Endometrium (tissue), 2 donors: Measurements from ENCODE around the gene RNASE13.

Experiments used
- FAIRE-seq: peaks from 2 replicates; lab custom pipeline; 2012; peaks lifted over from hg19 to GRCh38; lab: Jason Lieb, UNC
- donor health status: control.
- donor health status: control.

RNASE13 gene

DNA sequence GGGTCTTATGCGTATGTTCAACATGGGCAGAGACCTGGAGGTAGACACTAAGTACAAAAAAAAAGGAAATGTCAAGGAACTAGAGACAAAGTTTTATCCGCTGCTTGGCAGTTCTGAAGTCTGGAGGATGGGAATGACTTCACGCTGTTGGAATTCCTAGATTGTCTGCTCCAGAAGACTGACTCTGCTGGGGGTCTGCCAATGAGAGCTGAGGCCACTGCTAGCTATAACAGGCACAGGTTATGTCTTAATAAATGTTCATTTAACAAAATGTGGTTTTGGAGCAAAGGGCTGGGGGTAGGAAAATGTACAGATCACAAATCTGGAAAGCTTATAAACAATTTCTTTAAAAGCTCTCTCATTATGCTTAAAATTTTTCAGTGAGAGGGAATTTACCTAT is 28.9 kb upstream of the RNASE13 start:
- no peak for FAIRE-seq

DNA sequence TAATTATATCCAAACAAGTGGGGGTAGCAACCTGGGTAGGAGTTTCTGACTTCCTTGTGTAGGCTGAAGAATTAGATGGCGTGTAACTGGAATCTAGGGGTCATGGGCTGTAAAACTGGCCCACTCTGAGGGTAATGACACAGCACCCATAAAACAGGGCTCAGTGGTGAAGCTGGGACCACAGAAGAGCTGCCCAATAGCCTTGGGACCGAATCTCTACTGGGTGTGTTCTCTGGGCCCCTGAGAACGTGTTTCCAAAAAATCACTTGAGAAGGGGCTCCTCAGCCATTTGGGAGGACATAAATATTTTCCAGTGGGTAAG is 26.7 kb upstream of the RNASE13 start:
- no peak for FAIRE-seq

GRCh38 chr14:21060614-21061346 is 26.2 kb upstream of the RNASE13 start:
- FAIRE-seq = no peak

GRCh38 chr14:21059842-21060613 is 25.4 kb upstream of the RNASE13 start:
- no peak for FAIRE-seq

DNA sequence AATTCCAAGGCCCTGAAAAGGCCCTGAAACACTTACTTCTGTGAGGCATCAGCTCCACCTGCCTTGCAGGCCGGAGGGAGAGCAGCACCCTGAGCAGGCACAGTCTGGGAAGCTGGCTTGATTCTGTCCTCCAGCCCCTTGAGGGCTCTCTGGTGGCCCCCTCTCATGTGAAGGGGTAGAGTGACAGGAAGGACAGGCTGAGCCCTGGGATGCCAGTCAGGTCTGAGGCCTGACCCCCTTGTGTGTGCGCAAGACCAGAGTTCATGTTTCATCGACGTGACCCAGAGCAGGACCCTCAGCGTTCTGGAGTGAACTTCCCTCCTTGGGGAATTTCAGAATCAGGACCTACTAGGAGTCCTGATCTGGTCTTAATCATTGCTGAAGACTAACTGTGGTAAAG is 24.3 kb upstream of the RNASE13 start:
- FAIRE-seq = no peak

- FAIRE-seq = no peak
These were observed 23.4 kb upstream of the RNASE13 start, which contains the start of gene RNASE8 for GRCh38 chr14:21057803-21058675. Gene RNASE8, plus strand, starts transcription at chr14:21057822. Its CDS starts 71 bp downstream, at chr14:21057893.

GRCh38 chr14:21056520-21057163 is 22.0 kb upstream of the RNASE13 start:
- no peak for FAIRE-seq

DNA sequence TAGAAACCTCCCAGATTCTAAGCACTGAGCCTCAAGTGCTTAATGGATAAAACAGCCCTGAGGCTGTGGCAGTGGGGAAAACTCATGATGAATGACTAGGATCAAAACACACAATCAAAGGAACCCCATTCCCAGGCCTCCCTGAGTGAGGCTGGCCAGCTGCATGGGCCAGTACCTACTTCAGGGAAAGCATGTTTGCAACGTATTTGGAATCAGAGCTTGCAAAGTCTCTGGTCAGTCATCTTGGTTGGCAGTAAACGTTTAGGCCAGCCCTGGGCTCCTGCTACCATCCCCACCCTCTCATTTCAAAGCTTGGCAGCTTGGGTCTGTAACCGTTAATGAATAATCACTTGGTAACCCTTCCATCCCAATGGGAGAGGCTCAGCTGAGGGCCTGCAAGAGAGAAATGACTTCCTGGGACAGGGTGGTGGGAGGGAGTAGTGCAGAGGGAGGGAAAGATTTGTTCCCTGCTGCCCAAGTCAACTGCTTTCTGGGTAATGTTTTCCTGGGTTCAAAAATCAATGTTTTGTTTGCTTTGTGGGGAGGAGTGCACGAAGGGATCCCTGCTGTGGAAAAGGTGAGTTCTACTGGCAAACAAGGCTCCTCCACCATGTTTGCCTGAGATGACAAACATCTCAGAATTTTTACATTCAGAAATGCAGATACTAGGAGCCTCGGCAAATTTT is 21.0 kb upstream of the RNASE13 start:
- FAIRE-seq = no peak

GRCh38 chr14:21054768-21055145 is 20.1 kb upstream of the RNASE13 start:
- no peak for FAIRE-seq

- no peak for FAIRE-seq
These were observed 19.6 kb upstream of the RNASE13 start for GRCh38 chr14:21054123-21054767.

GRCh38 chr14:21053184-21054122 is 18.8 kb upstream of the RNASE13 start:
- no peak for FAIRE-seq

- no peak for FAIRE-seq
These were observed 16.0 kb upstream of the RNASE13 start for GRCh38 chr14:21050597-21050996.

- no peak for FAIRE-seq
These were observed 14.7 kb upstream of the RNASE13 start for GRCh38 chr14:21049271-21049673.

GRCh38 chr14:21048638-21049037 is 14.0 kb upstream of the RNASE13 start:
- FAIRE-seq = no peak

DNA sequence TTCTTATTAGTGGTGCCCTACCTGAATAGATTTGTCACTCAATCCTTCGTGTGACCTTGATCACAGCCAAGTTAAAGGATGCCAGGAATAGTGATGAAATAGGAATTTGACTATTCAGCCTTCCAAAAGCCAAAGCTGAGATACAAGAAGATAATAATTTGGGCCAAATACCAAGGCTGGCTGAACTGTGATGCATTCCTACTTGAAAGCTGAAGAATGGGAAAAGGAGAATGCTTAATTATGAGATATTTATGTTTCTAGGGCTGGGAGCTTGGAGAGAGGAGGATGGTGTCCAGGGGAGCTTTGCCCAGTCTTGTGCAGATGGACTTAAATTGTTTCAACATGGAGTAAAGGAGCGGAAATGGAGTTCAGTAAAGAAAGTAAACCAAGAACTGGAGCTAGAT is 12.8 kb upstream of the RNASE13 start:
- FAIRE-seq = no peak

- no peak for FAIRE-seq
These were observed 9.5 kb upstream of the RNASE13 start for GRCh38 chr14:21043974-21044618.

DNA sequence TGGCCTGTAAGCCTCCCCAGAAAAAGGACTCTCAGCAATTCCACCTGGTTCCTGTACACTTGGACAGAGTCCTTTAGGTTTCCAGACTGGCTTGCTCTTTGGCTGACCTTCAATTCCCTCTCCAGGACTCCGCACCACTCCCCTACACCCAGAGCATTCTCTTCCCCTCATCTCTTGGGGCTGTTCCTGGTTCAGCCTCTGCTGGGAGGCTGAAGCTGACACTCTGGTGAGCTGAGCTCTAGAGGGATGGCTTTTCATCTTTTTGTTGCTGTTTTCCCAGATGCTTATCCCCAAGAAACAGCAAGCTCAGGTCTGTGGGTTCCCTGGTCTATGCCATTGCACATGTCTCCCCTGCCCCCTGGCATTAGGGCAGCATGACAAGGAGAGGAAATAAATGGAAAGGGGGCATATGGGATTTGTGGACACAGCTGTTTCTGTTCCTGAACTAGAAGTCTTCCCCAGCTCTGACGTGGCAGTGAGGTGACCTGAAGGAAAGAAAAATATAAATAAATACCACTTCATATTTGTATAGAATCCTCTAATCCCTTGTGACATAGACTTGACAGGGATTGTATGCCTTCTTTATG is 8.9 kb upstream of the RNASE13 start:
- no peak for FAIRE-seq

- no peak for FAIRE-seq
These were observed 8.3 kb upstream of the RNASE13 start for GRCh38 chr14:21042918-21043317.
